ENCODE data around the gene ZNF844.
"Not testable (repeated sequence)": the region's sequence is repeated elsewhere in the genome, so short reads cannot be mapped to it uniquely, and the experiment has no call there.

ZNF844 gene

DNA sequence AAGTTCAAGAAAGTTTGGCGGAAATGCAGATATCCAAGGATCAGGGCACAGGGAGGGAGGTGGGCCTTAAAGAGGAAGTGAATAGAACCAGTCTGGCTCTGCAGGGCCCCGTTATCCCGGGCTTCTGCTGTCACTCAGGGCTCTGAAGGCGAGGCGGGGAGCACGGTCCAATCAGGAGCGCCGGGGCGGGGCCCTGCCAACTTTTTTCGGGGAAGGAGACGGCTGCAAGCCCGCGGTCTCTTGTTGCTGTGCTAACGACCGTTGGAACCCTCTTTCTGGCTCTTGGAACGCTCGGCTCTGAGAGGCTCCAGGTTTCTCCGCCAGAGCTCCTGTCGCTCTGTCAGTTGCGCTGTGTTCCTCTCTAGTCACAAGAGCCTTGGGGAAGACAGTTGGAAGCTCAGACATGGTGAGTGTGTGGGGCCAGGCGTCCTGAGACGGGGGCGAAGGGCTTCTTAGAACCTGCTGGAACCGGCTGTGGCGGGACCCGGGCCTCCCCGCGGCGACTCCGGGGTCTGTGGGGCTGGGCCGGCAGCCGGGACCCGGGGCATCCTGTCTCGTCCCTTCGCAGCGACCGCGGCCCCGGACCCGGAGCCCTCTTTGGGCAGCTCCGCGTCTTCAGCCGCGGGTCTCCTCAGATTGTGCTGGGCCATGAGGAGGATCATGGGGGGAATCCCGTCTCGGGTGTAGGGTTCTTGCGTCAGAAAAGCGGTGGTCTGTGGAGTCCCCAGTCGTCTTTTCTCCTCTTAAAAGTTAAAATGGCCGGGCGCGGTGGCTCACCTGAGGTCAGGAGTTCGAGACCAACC lies 27.7 kb downstream of the ZNF844 start:
- DNase-seq (ENCODE audit: low read depth) = no peak

DNA sequence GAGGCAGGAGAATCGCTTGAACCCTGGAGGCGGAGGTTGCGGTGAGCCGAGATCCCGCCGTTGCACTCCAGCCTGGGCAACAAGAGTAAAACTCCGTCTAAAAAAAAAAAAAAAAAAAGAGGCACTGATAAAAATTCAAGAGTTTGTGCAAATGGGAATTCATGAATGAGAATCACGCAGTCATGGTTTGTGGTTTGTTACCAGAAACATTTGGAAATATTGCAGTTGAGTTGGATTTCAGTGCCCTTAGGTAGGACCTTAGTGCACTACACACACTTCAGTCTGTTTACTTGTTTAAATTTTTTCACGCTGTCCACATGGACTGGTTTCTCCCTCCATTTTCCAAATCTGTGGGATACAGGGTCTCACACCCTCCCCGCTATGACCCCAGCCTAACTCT lies 28.4 kb downstream of the ZNF844 start:
- no peak for DNase-seq (ENCODE audit: low read depth)

DNA sequence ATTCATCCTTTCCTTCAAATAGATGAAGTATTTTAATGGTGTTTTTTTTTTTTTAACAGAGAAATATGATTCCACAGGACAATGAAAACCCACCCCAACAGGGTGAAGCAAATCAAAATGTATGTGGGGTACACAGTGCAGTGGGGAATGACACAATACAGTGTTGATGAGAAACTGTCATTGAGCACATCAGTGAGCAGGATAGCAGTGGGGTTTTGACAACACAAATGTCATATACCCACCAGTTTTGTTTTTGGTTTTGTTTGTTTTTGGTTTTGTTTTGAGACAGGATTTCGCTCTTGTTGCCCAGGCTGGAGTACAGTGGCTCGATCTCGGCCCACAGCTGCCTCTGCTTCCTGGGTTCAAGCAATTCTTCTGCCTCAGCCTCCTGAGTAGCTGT lies 29.2 kb downstream of the ZNF844 start:
- DNase-seq (ENCODE audit: low read depth) = no peak

DNA sequence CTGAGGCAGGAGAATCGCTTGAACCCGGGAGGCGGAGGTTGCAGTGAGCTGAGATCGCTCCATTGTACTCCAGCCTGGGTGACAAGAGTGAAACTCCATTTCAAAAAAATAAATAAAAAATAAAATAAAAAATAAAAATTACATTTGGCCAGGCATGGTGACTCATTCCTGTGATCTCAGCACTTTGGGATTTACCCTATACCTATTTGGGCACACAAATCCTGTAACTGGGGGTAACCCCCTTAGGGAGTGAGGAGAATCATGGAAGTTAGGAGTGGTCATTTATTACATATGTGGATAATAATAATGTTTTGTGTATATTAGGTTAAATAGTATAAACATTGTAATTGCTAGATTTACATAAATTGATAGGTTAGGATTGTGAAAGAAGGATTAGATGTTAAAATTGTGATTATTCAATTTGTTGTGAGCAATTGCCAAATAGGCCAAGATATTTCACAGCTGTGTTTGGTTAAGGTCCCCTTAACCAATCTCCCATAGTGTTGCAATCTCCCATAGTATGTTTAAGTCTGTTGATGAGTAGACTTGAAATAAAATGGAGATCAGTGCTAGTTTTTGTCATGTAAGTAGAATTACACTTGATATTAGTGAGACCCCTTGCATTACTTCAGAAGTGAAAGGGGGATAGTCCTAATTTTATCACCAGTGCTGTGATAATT lies 30.7 kb downstream of the ZNF844 start:
- DNase-seq (ENCODE audit: low read depth) = no peak

DNA sequence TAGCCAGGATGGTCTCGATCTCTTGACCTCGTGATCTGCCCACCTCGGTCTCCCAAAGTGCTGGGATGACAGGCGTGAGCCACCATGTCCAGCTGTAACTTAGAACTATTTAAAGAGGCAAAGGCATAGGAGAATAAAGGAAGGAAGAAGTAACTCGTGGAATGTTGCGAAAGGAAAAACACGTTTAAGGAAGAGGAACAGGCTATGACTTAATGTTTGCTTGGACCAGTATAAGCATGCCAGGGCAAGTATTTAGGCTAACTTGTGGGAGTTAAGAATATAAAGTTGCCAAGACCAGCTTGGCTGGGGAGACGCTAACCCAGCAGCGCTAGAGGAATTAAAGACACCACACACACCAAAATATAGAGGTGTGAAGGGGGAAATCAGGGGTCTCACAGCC lies 33.5 kb downstream of the ZNF844 start:
- no peak for DNase-seq (ENCODE audit: low read depth)

DNA sequence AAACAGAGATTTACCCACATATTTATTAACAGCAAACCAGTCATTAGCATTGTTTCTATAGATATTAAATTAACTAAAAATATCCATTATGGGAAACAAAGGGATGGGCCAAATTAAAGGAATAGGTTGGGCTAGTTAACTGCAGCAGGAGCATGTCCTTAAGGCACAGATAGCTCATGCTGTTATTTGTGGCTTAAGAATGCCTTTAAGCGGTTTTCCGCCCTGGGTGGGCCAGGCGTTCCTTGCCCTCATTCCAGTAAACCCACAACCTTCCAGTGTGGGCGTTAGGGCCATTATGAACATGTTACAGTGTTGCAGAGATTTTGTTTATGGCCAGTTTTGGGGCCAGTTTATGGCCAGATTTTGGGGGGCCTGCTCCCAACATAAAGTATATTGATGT lies 39.4 kb downstream of the ZNF844 start:
- DNase-seq (ENCODE audit: low read depth) = not testable (repeated sequence)

DNA sequence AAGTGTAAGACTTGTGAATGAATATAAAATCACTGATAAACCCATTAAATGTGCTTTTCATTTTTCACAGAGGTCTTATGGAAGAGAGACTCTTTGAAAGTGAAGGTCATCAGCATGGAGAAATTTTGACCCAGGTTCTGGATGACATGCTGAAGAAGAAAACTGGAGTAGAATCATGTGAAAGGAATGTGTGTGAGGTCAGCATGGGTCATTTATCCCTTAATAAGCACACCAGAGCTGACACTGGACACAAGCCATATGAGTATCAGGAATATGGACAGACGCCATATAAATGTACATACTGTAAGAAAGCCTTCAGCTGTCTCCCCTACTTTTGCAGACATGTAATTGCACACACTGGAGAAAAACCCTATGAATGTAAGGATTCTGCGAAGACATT lies 46.6 kb downstream of the ZNF844 start:
- no peak for DNase-seq (ENCODE audit: low read depth)

DNA sequence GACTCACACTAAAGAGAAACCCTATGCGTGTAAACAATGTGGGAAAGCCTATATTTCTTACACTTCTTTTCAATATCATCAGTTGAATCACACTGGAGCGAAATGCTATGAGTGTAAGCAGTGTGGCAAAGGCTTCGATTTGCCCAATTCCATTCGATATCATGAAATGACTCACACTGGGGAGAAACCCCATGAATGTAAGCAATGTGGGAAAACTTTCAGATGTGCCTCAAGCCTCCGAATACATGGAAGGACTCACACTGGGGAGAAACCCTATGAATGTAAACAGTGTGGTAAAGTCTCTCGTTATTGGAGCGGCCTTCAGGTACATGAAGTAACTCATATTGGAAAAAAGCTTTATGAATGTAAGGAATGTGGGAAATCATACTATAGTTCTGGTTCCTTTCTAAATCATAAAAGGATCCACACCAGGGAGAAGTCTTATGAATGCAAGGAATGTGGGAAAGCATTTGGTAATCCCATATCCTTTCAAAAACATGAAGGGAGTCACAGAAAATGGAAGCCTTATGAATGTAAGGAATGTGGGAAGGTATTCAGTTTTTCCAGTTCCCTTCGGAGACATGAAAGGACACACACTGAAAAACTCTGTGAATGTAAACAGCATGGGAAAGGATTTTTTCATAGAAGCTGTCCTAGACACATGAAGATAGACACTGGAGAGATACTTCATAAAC lies 47.6 kb downstream of the ZNF844 start:
- no peak for DNase-seq (ENCODE audit: low read depth)

DNA sequence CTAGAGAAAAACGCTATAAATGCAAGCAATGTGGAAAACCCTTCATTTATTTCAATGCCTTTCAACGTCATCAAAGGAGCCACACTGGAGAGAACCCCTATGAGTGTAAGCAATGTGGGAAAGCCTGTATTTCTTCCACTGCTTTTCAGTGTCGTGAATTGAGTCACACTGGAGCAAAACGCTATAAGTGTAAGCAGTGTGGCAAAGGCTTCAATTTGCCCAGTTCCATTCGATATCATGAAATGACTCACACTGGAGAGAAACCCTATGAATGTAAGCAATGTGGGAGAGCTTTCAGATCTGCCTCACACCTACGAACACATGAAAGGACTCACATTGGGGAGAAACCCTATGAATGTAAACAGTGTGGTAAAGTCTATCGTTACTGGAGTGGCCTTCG lies 48.2 kb downstream of the ZNF844 start:
- no peak for DNase-seq (ENCODE audit: low read depth)

DNA sequence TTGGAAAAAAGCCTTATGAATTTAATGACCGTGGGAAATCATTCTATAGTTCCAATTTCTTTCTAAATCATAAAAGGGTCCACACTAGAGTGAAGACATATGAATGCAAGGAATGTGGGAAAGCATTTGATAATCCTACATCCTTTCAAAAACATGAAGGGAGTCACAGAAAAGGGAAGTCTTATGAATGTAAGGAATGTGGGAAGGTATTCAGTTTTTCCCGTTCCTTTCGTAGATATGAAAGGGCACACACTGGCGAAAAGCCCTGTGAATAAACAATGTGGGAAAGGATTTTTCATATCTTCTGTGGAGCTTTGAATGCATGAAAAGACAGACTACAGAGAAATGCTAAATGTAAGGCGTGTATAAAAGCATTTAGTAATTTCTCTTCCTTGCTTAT lies 48.6 kb downstream of the ZNF844 start:
- no peak for DNase-seq (ENCODE audit: low read depth)

DNA sequence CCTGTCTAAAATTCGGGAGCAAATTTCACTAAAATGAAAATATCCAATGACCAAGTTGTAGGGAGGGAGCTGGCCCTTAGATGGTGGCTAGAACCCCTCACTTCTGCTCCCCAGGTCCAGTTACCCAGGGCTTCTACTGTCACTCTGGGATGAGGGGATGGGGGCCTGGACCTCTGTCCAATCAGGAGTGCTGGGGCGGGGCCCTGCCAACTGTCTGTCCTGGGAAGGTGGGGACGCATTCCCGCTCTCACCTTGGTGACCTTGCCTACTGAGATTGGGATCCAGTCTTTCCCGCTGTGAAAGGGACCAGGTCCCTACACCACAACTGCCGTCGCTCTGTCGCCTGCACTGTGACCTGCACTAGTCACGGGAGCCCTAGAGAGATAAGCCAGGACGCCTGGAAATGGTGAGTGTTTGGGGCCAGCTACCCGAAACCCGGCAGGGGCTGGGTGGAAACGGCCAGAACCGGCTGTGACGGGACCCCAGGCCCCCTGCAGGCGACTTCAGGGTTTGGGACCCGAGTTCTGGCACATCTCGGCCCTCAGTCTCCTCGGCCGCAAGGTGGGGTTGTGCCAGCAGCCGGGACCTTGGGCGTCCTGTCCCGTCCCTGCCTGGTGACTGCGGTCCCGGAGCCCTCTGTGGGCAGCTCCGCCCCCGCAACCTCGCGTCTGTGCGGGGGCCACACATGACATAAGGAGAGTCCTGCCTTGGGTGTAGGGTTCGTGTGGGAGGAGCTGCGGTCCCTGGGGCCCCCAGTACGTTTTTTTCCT lies 52.9 kb downstream of the ZNF844 start:
- no peak for DNase-seq (ENCODE audit: low read depth)

DNA sequence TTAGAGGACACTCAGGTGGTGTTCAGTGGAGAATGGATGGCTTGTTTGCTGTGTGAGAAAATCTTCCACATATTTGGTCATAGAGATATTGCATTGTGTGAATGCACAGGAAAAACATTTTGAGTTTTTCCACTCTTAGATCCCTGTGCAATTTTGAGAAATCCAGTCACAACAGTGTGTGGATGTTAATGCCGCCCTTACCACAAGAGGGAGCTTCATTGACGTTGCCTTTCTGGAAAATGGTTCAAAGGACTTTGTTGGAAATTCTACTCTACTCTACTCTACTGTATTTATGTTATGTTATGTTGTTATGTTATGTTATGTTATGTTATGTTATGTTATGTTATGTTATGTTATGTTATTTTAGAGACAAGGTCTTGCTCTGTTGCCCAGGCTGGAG lies 62.2 kb downstream of the ZNF844 start:
- DNase-seq (ENCODE audit: low read depth) = no peak

Data from stimulated activated CD8-positive, alpha-beta memory T cell treated with anti-CD3 and anti-CD28 coated beads, Interleukin-12 subunit alpha, Interleukin-12 subunit beta, amount 100 ng/mL, for 4 hours (primary cell).